Hematopoietic multipotent progenitor cell treated with erythropoietin and hydrocortisone succinate and interleukin-3 and kit ligand, for 15 days (in vitro differentiated cells): ENCODE measurements around the gene DAPK1.

Experiments
- DNase-seq: peaks from one replicate; pipeline ENCODE4 v3.0.0-alpha.2; 2015; ENCODE audit warnings: low spot score

The DAPK1 gene

GRCh38 chr9:87569008-87569509 lies 71.4 kb downstream of the DAPK1 start:
- DNase-seq, result no peak

- no peak for DNase-seq
Observed at GRCh38 chr9:87569518-87569917, 71.9 kb downstream of the DAPK1 start.

- DNase-seq, result no peak
Observed at GRCh38 chr9:87570000-87570908, 72.6 kb downstream of the DAPK1 start.

- DNase-seq, result no peak
Observed at GRCh38 chr9:87572719-87573118, 75.1 kb downstream of the DAPK1 start.

GRCh38 chr9:87573841-87574342 lies 76.2 kb downstream of the DAPK1 start:
- no peak for DNase-seq

GRCh38 chr9:87577746-87578145 lies 80.1 kb downstream of the DAPK1 start:
- no peak for DNase-seq

GRCh38 chr9:87578625-87579024 lies 81.0 kb downstream of the DAPK1 start:
- DNase-seq, result no peak

- no peak for DNase-seq
Observed at GRCh38 chr9:87579781-87580541, 82.3 kb downstream of the DAPK1 start.

- DNase-seq, result no peak
Observed at GRCh38 chr9:87580941-87581438, 83.3 kb downstream of the DAPK1 start.

GRCh38 chr9:87581513-87581912 lies 83.8 kb downstream of the DAPK1 start:
- peak; percentile 16 for DNase-seq

- DNase-seq, result no peak
Observed at GRCh38 chr9:87581949-87582637, 84.4 kb downstream of the DAPK1 start.

- no peak for DNase-seq
Observed at GRCh38 chr9:87584326-87584725, 86.7 kb downstream of the DAPK1 start.

GRCh38 chr9:87585123-87585855 lies 87.6 kb downstream of the DAPK1 start:
- DNase-seq, result no peak

- no peak for DNase-seq
Observed at GRCh38 chr9:87586731-87587355, 89.2 kb downstream of the DAPK1 start.

GRCh38 chr9:87587356-87587745 lies 89.7 kb downstream of the DAPK1 start:
- DNase-seq, result no peak

GRCh38 chr9:87587864-87588263 lies 90.2 kb downstream of the DAPK1 start:
- DNase-seq, result no peak

GRCh38 chr9:87588339-87588738 lies 90.7 kb downstream of the DAPK1 start:
- DNase-seq, result no peak

- no peak for DNase-seq
Observed at GRCh38 chr9:87590996-87591395, 93.3 kb downstream of the DAPK1 start.

GRCh38 chr9:87592554-87593358 lies 95.1 kb downstream of the DAPK1 start:
- DNase-seq, result no peak
